HFF-Myc (cell line): ENCODE results near the gene RAB4B.

ENCODE experiments used
- DNase-seq: peaks from one replicate; pipeline ENCODE4 v3.0.0-alpha.2; 2011; ENCODE audit warnings: low read depth; ENCODE audit errors: extremely low read depth
- H3K4me3 ChIP-seq: replicated peaks from 2 replicates; pipeline ENCODE4 v1.5.1; 2011; ENCODE audit warnings: low read depth, mild to moderate bottlenecking, control low read depth, low read length
- CTCF ChIP-seq: IDR thresholded peaks from 2 replicates; pipeline ENCODE4 v1.5.1; 2012; ENCODE audit warnings: mild to moderate bottlenecking, low read depth, low read length, control low read depth; ENCODE audit errors: missing control alignments

Gene RAB4B

GRCh38 chr19:40803857-40804782 is 26.1 kb downstream of the RAB4B start:
- DNase-seq: no peak
- no peak for TF ChIP-seq CTCF
- H3K4me3 ChIP-seq: no peak overlapping the region

- TF ChIP-seq CTCF: no peak
- no peak overlapping the region for H3K4me3 ChIP-seq
Measured at GRCh38 chr19:40804783-40805242, 26.8 kb downstream of the RAB4B start.

GRCh38 chr19:40805258-40805868 is 27.3 kb downstream of the RAB4B start:
- DNase-seq: no peak
- no peak overlapping the region for H3K4me3 ChIP-seq
- TF ChIP-seq CTCF: no peak

More at GRCh38 chr19:40804783-40805242, 26.8 kb downstream of the RAB4B start:
- DNase-seq: no peak

GRCh38 chr19:40806423-40807146 is 28.5 kb downstream of the RAB4B start:
- peak; percentile 94 for DNase-seq
- no peak overlapping the region for H3K4me3 ChIP-seq
- peak; percentile 96 for TF ChIP-seq CTCF

GRCh38 chr19:40807147-40808020 is 29.3 kb downstream of the RAB4B start:
- TF ChIP-seq CTCF: peak; percentile 23
- DNase-seq: no peak
- no peak overlapping the region for H3K4me3 ChIP-seq

GRCh38 chr19:40808021-40808325 is 29.9 kb downstream of the RAB4B start:
- no peak for DNase-seq
- H3K4me3 ChIP-seq: no peak overlapping the region
- no peak for TF ChIP-seq CTCF
